OCI-LY7 (cell line): ENCODE results near the gene FOXF1.

Source experiments
- CTCF ChIP-seq: fragments of 200-600 bp; sonication (generic); conservative IDR thresholded peaks from 2 replicates; pipeline ENCODE4 v1.5.1; 2014; ENCODE audit warnings: mild to moderate bottlenecking, antibody characterized with exemption, low read length, moderate library complexity, mixed read lengths
- EZH2phosphoT487 ChIP-seq: fragments of 200-600 bp; sonication (generic); IDR thresholded peaks from 2 replicates; pipeline ENCODE4 v1.6.1; 2018; ENCODE audit warnings: low read depth, borderline replicate concordance, mild to moderate bottlenecking, mixed run types, antibody characterized with exemption, low read length, moderate library complexity, mixed read lengths

GRCh38 chr16:86502856-86503748 is 7.2 kb upstream of the FOXF1 start:
- TF ChIP-seq CTCF (no peak), EZH2phosphoT487 (no peak)
